Stimulated activated CD4-positive, alpha-beta T cell treated with anti-CD3 and anti-CD28 coated beads, TNF-alpha, amount 100 ng/mL, for 4 hours (primary cell): ENCODE data around the gene RXRG.
"Not testable (repeated sequence)": the region's sequence is repeated elsewhere in the genome, so short reads cannot be mapped to it uniquely, and the experiment has no call there.

Experiments
- DNase-seq, 3 experiments: peaks; one replicate each; pipeline ENCODE4 v3.0.0-alpha.2; 2020; ENCODE audit warnings: low read depth in 3 of 3

RXRG gene

DNA sequence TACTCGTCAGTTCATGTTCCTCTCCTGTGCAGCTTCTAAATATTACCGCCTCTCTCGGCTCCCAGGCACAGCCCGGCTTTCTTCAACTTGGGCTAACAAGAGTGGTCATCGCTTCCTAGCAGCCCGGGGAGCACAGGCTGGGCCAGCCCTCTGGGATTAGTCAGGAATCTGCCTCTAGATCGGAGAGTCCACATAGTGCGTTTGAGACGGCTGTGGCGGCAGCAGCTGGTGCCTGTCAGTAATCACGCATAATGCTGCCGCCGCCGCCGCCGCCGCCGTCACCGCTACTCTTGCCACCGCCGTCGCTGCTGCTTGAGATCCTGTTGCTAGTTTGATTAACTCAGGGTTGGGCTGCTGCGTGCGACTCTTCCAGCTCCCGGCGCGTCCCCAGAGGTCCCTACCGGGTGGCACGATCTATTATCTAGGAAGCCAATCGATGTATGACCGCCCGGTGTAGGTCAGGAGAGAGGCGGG, at the start of gene RXRG:
TSS of gene RXRG (minus strand) at position 230 of the 474 bp plus-strand sequence. CDS start 233 bp downstream, outside the sequence.
- no peak for DNase-seq

DNA sequence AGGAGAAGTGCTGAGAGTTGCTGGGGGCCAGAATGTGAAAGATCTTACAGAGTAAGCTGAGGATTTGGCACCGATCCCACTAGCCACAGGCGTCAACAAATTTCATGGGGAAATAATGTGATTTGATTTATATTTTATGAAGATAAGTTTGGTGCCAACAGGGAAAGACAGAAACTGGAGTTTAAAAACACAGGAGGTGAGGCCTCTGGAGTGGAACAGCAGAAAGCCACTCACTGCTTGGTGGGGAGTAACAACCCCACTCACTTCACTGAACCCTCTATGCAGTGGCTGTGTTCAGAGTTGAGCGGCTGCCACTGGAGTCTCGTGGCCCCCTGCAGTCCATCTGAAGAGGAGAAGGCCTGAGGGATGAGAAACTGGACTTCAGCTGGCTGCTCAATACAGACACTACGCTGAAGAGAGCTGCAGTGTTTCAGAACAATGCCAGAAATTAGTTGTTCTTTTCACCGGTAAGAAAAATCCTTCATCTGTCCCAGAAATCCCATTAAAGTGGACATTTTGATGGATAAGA, 48.0 kb upstream of the RXRG start:
- no peak for DNase-seq

DNA sequence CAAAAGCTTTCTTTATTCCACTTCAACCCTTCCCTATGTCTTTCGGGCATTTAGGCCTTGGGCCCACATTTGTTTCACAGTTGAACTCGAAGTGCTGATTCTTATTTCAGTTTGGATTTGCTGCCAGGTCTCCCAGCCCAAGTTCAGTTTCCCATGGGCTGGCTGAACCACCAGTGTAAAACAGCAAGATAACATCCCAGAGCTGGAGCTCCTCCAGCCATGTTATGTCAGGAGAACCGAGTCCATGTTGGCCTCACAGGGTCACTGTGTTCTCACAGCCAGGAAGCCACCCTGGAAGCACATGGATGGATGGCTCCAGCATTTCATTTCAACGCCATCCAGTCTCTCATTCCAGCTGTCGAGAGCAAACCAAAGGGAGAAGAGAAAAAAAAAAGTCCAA, 45.2 kb upstream of the RXRG start:
- DNase-seq: no peak

DNA sequence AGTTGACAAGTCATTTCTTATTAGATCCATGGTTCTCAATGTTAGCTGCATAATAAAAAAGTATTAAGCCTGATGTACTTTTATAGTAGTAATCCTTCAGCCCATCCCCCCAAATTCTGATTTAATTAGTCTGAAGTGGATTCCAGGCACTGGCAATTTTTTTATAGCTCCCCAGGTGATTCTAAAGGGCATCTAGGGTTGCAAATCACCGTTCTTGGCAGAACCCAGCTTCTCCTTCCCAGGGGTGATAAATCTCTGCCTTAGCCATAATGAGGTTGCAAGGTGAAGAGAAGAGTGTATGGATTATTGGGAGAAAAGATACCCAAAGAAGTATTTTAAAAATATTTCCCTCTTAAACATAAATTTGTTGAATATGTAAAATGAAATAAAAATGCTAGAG, 43.0 kb upstream of the RXRG start:
- no peak for DNase-seq

DNA sequence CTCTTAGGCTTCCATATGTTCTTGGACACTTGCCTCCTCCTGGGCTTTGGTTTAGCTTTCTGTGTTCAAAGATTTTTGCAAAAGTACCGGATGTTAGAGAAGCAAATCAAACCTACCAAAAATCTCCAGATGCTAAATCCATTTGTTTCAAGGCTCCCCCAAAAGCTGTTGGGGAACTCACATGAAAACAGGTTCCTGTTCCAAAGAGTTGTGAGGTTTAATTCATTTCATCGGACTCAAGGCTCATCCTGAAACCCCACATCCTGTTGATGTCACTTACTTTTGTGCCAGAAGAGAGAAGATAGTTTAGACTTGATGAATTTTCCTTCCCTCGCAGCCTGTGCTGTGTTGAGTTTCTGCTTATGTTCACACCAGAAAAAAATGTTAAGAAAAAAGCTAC, 41.7 kb upstream of the RXRG start:
- DNase-seq: no peak

DNA sequence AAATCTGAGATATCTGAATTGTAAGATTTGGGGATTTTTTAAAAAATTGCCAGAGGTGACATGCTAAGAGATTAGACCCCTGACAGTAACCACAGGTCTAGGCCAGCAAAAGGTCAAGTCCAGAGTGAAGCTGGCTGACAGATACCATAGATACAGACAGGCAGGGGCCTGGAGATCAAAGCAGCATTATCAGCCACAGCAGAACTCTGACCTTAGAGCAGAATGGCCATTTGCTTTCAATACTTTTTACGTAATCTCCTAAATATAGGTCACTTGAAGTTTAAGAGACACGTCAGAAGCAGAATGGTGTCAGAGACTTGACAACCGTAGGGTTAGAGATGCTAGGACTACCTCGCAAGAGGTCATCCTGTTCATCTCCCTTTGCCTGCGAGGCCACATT, 40.8 kb upstream of the RXRG start:
- DNase-seq: no peak

DNA sequence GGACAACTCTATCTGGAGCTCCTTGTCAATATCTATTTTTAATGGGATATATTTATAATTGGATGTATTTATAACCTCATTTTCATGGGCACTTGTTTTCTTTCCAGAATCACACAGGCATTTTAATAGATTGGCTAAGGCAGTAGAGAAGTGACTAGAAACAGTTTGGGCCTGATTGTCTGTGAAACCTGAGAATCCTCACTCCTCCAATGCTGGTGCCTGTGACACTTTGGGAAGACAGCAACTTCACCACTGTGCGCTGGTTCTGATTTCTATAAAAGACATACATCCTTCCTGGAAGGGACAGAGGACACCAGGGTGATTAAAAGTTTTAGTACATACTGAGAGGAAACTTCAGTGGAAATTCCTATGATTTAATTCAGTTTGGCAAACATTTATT, 39.6 kb upstream of the RXRG start:
- DNase-seq: no peak

DNA sequence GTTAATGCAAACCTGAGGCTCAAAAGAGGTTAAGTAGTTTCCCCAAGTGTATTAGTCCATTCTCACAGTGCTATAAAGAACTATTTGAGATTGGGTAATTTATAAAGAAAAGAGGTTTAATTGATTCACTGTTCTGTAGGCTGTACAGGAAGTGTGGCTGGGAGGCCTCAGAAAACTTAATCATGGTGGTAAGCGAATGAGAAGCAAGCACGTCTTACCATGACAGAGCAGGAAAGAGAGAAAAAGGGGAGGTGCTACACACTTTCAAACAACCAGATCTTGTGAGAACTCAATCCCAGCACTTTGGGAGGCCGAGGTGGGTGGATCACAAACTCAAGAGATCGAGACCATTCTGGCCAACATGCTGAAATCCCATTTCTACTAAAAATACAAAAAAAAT, 38.5 kb upstream of the RXRG start:
- no peak for DNase-seq

DNA sequence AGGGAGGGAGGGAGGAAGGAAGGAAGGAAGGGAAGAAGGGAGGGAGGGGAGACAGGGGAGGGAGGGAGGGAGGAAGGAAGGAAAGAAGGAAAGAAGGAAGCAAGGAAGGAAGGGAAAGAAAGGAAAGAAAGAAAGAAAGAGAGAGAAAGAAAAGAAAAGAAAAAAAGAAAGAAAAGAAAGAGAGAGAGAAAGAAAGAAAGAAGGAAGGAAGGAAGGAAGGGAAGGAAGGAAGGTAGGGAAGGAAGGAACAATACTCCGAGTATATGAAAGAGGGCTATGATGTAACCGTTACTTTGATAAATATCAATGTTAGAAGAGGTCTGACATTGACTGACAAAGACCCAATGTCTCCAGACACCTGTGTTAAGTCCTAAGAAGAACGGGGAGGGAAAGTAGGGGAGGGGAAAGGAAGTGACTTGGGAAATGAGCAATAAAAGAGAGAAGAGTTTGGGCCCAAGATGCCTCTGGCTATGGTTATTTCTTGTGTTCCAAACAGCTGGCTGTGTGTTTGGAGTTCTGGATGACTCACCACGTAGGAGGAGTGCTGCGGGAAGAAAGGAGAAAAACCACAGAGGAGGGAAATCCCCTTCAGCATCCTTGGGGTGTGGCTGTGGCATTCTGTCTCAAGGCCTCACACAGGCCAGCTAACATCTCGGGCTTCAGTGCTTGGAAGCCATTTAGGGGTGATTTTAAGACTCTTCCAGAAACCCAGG, 37.0 kb upstream of the RXRG start:
- no peak for DNase-seq

DNA sequence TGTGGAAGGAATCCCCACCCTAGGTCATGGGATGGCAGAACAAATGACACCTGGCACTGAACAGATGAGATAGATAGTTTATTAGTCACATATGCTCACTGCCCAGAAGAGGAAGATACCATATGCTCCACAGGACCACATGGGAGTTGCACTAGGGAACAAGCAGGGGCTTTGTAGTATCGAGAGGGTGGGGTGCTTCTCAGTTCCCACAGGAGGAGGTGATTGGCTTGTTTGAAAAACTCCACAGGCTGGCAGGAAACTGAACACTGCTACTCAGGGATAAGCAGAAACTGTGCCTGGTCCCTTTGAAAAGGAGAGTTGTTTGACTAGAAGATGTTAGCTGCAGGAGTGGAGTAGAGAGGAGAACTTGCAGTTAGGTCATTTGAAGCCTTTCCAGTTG, 31.9 kb upstream of the RXRG start:
- DNase-seq: no peak

DNA sequence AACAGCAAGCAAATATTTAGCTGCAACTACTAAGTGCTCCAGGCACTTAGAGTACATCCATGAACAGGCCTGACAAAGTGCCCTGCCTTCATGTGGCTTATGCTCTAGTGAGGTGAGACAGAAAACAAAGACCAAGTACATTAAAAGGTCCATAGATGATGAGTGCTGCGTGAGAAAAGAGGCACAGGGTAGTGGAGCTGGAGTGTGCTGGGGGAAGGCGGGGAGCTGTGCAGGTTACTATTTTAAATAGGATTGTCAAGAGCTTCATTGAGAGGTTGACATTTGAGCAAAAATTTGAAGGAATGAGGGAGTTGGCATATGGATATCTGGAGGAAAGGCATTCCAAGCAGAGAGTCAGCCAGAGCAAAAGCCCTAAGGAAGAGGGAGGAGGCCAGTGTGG, 29.3 kb upstream of the RXRG start:
- DNase-seq: no peak

DNA sequence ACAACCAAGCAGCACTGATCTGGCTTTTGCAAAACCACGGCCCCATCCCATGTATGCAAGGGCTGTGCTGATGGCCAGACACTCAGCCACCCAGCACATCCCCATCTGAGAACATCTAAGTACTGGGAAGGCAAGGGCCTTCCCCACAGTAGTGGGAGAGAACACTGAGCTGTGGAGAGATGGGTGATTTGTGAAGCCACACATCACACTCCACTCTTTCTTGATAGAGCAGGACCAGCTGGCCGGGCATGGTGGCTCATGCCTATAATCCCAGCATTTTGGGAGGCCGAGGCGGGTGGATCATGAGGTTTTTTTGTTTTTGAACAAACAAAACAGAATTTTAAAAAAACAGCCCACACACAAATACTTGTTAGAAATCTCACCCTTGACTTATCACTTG, 28.2 kb upstream of the RXRG start:
- no peak for DNase-seq

DNA sequence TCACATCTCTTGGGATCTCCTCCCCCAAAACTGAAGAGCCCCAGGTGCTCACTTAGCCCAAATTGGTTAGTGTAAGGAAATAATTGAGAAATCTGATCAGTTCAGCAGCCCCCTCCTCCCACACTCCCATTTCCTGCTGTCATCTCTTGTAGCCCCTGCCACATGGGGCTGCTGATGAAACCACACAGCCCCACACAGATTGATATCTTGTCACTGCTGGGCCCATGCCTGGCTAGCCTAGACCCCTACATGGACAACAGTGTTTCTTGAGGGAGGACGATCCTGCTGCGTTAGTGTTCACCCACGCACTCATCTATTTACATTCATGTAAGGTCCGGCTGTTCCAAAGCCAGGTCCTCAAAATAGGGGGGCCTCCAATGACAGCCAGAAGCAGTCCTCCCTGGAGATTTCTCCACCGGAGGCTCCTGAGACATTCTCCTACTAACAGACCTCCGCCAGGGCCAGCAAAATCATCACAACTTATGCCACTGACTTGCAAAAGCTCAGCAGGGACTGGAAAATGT, 23.9 kb upstream of the RXRG start:
- DNase-seq: no peak

DNA sequence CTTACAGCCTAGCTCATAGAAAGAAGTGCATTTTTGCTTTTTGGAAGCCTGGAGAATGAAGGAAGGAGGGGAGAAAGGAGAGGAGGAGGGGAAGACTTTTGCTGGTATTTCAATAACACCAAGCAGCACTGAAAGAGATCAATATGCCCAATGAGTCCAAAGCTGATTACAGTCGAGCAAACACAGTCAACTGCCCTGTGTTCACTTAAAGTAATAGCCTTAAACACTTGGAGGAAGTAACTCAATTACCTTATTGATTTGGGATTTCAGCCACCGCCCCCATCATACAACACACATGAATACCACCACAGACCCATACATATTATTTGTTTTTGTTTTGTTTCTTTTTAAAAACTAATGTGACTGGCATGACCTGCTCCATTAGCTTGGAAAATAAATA, 23.3 kb upstream of the RXRG start:
- no peak for DNase-seq

DNA sequence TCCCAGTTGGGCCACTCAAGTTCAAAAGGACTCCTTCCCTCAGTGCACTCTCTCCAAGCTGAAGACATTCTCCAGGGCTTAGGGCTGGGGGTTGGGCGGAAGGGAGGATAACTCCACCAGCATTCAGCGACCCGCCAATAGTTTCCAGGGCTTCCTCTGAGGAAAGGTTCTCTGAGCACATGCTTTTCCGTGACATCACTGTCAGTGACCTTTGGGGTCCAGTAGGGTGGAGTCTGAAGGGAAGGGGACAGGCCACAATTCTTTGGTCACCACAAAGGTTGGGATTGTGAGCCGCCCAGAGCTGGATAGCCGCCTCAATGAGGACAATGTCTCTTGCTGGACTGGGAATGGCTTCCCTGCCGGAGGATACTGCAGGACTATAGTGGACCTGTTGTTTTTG, 22.8 kb upstream of the RXRG start:
- no peak for DNase-seq

DNA sequence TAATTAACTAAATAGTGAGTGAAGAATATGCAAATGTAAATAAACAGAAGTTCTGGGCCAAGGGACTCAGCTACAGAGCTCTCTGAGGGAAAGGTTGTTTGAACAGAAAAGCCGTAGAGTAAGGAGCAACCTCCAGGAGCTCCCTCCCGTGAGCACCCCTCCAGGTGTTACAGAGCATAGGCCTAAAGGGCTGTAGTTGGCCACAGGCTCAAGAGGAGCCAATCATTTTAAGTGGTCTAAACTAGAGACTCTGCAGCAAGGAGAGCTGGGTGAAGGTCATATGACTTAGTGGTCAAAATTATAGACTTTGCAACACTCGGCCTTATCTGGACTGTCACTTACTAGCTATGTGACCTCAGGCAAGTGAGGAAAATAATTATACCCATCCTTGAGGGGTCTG, 19.1 kb upstream of the RXRG start:
- no peak for DNase-seq

DNA sequence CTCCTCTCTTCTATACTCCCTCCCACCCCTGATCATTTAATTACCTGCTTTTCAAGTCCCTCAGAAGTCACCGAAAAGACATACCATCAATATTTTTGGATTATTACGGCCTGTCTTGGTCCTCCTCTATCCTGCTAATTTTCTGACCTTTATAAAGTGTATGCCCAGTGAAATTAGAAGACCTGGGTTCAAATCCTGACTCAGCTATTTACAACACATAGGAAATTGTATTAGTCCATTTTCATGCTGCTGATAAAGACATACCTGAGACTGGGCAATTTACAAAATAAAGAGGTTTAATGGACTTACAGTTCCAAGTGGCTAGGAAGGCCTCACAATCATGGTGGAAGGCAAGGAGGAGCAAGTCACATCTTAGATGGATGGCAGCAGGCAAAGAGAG, 14.8 kb upstream of the RXRG start:
- DNase-seq: not testable (repeated sequence)

DNA sequence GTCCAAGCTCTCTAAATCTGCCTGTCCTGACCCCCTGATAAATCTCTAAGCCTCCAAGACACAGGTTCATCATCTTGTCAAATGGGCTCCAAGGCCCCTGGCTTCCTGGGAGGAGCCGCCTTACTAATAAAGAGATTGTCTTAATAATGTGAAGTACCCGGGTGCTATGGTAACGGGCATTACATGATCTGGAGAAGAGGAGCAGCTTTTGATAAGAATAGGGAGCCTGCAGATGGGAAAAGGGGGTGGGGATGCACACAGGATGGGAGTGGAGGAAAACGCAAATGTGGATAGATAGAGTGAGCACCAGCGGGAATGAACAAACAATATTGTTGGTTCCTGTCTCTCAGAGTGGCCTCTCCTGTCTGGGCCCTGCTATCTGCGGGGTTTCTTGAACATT, 11.9 kb upstream of the RXRG start:
- DNase-seq: no peak

DNA sequence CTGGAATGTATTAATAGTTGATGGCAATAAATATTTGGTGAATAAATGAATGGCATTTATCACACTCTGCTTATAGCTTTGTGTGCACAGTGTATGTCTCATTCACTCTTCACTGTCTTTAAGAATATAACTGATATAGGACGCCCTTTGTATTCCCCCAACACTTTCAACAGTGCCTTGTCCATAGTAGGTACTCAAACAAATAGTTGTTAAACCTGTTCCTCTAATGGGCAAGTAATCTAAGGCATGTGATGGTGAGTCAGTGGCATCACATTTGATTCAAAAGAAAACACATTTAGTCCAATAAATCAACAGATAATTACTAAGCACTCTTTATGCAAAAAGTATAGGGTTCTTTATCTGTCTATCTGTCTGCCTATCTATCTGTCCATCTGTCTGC, 11.2 kb upstream of the RXRG start:
- no peak for DNase-seq

DNA sequence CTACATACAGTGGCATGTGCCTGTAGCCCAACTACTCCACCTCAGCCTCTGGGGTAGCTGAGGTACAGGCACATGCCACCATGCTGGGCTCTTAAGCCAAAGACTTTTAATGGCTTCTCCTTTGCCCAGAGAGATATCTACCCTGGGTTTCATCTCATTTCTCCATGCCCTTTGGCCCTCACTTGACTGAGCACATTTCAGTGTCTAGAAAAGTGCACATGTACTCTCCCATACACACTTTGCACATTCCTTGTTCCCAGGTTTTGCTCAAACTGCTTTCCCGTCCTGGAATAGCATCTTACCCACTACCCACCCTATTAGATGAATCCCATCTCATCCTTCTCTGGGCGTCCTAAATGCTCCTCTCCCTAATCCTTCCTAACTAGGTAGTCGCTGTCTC, 10.2 kb upstream of the RXRG start:
- no peak for DNase-seq

DNA sequence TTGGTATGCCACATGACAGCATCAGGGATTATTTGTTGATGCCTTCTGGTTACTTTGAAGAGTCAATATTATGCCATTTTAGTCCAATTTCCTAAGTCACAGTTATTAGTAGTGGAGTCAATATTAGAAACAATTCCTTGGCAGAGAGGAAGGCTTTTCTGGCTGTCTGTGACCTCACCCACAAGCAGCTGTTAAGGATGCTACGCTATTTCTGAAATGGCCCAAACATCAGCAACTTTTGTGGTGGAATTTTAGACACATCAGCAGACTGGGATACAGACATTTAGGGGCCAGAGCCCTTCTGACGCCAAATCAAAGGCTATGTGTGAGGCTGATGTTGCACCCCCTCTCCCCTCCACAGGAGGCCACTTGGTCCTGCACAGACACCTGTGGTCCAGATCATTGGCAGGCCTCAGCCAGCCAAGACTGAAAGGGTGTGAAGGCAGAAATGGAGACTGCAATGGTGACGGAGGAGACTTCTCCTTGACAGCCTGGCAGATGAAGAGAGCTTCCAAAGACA, 9.2 kb upstream of the RXRG start:
- DNase-seq: no peak

DNA sequence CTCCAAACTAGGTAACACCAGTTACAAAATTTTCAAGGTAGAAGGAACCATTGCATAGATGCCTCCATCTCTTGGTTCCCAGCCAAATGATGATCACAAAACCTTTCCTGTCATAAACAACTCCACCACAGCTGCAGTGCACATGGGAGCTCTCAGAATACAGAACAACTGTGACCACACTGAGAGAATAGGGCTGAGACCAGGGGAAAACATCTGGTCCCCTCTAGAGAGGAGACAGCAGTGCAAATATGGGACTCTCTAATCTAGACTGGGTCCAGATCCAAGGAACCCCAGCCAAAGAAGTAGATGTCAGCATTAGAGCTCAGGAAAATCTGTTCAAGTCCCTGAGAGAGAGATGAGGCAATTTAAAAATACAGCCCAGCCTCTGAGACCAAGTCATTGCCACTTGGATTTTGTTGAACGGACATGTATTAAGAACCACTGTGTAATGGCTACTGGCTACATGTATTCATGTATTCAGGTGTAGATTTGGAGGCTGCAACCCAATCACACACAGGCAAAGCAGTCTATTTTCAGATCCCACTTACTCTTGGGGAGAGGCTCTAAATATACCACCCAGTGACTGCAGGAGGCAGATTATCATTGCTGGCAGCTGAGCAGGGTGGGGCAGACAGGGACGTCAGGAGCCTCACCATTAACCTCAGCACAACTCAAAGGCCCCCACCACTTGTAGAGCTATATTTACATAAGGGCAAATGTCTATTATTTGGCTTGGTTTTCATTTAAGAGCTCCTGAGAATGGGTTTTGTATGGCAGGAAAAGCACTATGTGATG, 7.6 kb upstream of the RXRG start:
- DNase-seq: no peak

DNA sequence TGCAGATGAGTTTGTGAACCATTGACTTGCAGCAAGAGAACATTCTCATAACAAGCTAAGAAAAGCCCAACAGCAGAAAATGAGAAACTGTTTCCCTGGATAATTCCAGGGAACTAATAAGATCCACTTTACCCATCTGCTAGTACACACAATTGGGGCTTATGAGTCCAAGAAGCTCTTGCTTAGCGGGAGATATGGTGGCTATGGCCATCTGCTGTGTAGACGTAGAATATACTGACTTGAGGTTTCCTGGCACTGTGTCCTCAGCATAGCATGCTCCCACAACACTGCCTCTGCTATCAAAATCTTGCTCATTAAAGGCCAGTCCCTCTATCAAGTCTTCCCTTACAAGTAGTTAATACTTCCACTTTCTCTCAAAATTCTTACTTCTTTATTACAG, 6.8 kb upstream of the RXRG start:
- DNase-seq: no peak
